GM12892 (cell line): ENCODE measurements around the gene ATP2A3.

ENCODE experiments used
- DNase-seq: peaks from one replicate; pipeline ENCODE4 v3.0.0; 2011; ENCODE audit not compliant: insufficient read length
- FAIRE-seq: peaks from 2 replicates; lab custom pipeline; 2011; peaks lifted over from hg19 to GRCh38; lab: Jason Lieb, UNC
- POLR2A ChIP-seq: IDR thresholded peaks from 2 replicates; pipeline ENCODE4 v1.6.1; 2011; ENCODE audit warnings: low read depth, low read length, control low read depth
- POLR2AphosphoS5 ChIP-seq: IDR thresholded peaks from 2 replicates; pipeline ENCODE4 v1.6.1; 2011; ENCODE audit warnings: low read depth, low read length, control low read depth
- TAF1 ChIP-seq: IDR thresholded peaks from 2 replicates; pipeline ENCODE4 v1.6.1; 2011; ENCODE audit warnings: low read depth, mild to moderate bottlenecking, control low read depth, low read length, borderline replicate concordance

ATP2A3 gene

DNA sequence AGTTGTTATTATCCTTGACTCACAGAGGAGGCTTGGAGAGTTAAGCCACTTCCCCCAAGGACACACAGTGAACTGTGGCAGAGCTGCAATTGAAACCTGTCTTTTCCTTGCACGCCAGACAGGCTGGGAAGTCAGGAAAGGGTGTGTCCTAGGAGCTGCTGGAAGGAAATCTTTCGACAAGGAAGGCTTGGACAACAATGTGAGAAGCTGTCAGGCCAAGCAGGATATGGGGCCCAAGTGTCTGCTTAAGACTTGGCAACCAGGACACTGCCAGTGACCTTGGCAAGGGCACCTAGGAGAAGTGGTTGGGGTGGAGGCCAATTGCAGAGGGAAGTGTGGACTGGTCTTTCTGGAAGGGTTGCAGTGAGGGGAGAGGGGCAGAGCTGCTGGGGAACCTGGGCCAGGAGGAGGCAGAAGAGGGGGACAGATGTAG lies 69.3 kb downstream of the ATP2A3 start:
- no peak for DNase-seq
- TF ChIP-seq POLR2A (no peak), POLR2AphosphoS5 (no peak), TAF1 (no peak)
- no peak for FAIRE-seq

DNA sequence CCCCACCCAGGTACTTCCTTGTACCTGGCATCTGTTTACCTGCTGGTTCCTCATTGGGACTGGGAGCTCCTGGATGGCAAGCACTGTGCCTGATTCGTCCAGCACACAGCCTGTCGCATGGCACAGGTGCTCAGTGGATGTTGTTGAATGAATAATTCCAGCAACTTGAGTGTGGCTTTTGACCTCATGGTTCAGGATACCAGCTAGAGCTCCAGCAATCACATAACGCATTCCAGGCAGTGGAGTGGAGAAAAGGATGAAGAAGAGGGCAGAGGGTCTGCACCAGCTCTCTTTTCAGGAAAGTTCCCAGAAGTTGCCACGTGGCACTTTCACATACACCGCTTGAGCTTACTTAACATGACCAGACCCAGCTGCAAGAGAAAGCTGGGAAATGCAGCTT lies 70.0 kb downstream of the ATP2A3 start:
- DNase-seq (no peak), FAIRE-seq (no peak)
- TF ChIP-seq POLR2A: no peak
- TF ChIP-seq POLR2AphosphoS5: no peak

DNA sequence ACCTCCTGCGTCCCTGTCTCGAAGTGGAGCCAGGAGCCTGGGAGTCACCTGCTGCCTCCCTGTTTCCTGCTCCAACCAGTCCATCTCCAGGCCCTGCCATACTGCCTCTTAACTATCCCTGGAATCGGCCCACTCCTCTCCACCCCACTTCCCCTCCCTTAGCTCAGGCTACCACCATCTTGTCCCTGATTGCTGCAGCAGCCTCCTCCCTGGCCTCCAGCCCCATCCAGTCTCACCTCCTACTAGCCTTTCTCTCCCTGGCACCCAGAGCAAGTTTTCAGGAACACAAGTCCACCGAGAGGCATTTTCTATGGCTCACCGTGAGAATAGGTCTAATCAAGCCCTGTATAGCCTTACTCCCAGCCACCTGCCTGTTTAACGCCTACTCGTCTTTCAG lies 70.5 kb downstream of the ATP2A3 start:
- FAIRE-seq (no peak), DNase-seq (no peak)
- TF ChIP-seq POLR2A (no peak), TAF1 (no peak), POLR2AphosphoS5 (no peak)

DNA sequence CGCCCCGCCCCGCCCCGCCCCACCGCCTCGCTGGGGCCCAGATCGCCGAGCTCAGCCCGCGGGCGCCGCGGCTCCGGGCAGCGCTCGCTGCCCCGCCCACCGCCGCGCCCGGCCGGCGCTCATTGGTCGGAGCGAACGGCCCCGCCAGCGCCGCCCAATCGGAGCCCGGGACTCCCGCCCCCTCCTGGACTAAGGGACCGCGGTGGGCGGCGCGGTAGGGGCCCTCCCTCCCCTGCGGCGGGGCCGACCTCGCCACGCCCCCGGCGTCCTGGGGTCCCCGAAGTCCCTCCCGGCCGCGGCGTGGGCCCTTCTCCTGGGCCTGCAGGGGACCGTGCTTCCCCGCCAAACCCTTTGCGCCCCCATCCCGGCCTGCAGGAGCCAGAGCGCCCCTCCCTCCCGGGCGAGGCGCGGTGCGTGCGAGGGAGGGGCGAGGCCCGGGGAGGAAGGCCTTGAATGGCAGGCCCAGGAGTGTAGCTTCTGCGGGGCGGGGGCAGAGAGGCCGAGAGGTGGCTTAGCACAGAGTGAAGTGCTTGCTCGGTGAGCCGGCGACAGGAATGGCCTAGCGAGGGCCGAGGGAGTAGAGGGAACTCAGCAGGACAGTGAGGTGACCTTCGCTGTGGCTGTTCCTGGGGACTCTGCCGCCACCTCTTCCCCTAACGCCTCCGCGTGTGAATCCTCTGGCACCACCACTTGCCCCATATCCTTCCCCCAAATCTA lies 71.1 kb downstream of the ATP2A3 start, which contains the start of gene CAMKK1:
TSS of gene CAMKK1 (minus strand) at position 51 of the 717 bp plus-strand sequence. CDS start 7,366 bp downstream, outside the sequence.
- TF ChIP-seq TAF1: no peak
- no peak for TF ChIP-seq POLR2AphosphoS5
- no peak for TF ChIP-seq POLR2A
- FAIRE-seq (peak; percentile 94), DNase-seq (peak; percentile 99)

DNA sequence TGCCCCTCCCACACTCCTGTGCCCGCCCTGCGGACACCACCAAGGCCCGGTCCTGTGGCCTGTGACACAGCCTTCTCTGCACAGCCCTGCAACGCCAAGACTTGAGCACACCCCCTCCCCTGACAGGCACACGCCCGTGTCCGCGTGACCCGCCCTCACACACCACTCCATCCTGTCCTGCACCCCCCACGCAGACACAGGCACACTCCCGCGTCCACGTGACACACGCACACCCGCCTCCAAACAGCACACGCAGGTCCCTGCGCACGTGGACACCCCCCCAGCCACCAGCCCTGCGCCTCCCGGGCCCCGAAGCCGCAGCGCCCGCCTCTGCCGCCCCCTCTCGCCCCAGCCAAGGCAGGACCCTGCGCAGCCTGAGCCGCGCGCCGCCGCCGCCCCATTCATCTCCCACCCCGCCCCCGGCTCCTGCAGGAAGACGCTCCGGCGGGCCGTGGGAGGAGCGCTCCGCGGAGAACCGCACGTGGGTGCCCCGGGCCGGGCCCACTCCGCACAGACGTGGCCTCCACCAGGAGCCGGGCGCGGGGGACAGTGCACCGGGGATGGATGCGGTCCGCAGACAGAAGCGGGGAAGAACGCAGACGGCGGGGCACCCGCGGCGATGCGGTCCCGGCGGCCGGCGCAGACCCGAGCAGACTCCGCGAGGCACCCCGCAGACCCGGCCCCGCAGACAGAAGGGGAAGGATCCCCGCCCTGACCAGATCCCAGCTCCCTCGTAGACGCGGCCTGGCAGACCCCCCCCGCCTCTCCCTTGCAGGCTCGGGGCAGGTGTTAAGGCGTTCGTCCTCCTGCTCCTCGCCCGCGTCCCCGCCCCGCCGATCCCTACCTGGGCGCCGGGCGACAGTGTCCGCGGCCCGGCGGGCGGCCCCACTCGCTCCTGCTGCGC lies 71.9 kb downstream of the ATP2A3 start:
- no peak for TF ChIP-seq TAF1
- peak; percentile 56 for FAIRE-seq
- DNase-seq: no peak

DNA sequence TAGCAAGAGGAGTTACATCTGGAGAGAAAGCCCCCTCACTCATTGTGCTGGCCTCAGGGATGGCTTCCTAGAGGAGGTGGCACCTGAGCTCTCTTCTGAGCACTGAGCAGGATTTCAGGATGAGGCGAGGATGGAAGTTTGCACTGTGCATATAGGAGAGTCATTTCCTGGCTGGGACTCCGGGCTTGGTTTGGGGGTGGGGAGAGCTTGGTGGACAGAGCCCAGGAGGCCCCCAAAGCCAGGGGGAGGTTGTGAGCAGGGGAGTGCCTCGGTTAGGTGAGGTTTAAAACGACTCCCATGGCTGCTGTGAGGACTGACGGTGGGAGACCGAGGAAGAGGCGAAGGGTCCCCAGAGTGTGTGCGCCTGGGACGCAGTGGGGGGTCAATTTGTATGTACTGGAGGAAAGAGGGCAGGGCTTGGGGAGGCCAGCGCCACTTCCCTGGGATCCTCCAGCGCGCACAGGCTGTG lies 72.6 kb downstream of the ATP2A3 start:
- FAIRE-seq (no peak), DNase-seq (no peak)
- TF ChIP-seq POLR2AphosphoS5: no peak
- no peak for TF ChIP-seq POLR2A
- no peak for TF ChIP-seq TAF1

DNA sequence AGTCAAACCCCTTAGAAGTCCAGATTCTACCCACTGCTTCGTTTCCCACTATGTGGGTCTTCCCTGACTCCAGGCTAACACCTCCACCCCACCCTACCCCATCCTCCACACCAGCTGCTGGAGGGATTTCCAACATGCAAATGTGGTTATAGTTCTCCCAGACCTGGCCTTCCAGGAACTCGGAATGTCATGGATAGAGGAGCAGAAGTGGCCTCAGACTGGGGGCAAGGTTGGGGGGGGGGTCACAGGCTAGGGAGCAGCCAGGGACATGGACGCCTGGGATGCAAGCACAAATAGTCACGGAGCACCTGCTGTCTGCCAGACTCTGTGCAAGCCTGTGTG lies 73.4 kb downstream of the ATP2A3 start:
- DNase-seq (no peak), FAIRE-seq (no peak)
- TF ChIP-seq TAF1 (no peak), POLR2AphosphoS5 (no peak), POLR2A (no peak)

DNA sequence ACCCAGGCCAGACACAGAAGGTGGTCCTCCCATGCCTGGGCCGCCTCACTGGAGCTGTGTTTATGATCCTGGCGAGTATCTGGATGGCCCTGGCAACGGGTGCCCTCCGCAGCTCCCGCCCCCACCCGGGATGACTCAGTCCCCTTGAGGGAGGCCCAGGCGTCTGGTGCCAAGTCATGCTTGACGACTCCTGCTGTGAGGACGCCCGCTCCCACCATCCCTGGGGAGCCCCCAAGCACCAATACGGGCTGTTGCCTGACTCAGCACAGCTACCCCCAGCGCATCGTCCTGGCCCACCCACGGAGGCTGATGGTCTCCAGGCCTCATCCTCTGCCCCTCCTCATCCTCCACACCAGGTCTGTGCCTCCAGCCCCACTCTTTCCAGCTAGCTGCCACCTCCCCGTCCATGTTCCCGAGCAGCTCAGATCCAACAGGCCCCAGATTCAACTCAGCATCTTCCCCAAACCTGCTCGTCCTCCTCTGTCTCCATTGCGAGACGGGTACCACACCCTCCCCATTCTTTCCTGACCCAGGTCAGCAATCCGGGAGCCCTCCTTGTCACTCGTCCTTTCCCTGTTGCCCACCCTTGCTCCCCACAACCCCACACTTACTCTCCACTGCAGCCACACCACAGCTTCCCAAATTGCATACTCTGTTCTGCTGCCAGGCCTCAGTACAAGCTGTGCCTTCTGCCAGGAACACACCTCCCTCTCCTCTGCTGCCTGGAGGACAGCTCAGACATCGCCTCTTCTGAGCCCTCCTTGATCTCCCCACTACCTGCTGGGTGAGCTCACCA lies 74.0 kb downstream of the ATP2A3 start:
- peak; percentile 27 for FAIRE-seq
- no peak for DNase-seq
- TF ChIP-seq TAF1: no peak
- TF ChIP-seq POLR2AphosphoS5: no peak
- TF ChIP-seq POLR2A: no peak

DNA sequence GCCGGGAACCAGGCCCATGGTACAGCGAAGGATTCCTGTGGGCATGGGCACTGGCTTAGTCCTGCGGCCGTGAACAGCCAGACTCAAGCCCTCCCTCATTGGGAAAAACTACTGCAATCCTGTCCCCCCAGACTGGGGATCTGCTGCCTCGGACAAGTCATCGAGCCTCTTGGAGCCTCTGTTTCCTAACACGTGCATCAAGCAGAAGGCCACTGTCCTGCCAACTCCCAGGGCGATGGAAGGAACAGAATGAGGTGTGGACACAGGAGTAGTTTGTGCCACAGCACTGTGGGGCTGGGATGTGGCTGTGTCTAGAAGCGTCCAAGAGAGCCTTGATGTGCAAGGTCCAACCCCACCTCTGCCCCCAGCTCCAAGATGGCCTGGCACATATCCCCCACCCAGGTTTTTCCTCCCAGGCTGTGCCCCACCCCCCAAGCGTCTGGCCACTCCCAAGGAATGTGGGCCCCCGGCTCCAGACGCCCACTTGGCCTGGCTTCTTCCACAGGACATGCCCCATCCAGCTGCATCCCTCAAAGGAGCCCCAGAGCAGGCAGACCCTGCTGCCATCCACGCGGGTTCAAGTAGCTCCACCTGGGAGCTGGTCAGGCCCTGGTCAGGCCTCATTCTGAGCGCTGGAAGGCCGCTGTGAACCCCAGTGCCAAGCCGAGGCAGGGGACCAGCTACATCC lies 74.8 kb downstream of the ATP2A3 start:
- no peak for FAIRE-seq
- DNase-seq: no peak
- TF ChIP-seq TAF1: no peak
- no peak for TF ChIP-seq POLR2AphosphoS5
- no peak for TF ChIP-seq POLR2A

DNA sequence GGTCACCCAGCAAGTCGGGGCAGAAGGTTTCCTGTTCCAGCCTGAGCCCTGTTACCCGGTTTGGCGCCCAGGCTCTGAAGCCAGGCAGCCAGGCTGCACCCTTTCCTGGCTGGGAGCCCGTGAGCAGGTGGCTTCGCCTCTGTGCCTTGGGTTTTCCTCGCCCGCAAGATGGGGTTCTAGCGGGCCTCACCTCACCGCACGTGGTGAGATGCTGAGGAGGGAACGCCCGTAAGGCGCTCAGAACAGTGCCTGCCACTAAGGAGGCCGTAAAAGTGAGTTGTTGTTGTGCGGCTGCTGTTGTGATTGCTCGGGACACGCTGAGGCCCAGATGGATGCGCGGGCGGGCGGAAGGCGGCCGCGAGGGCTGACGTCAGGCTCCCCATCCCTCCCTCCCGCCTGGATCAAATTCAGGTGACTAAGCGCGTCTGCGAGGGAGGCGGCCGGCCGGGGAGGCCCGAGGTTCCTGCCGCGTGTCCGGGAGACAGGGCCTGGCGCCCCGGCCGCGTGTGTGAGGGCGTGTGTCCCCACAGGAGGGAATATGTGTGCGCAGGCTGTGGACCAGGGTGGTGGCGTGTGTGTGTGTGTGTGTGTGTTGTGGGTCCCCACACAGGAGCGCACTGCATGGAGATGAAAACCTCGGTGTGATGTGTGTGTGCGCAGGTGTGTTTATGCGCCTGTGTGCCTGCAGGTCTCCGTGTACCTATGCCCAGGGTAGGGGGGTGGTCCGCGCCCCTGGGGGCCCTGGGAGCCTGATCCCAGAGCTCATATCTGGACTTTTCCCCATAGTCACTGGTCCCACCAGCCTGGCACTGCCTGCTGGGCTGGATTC lies 75.7 kb downstream of the ATP2A3 start:
- FAIRE-seq (no peak), DNase-seq (no peak)
- TF ChIP-seq TAF1 (no peak), POLR2AphosphoS5 (no peak), POLR2A (no peak)
